ENCODE results near the gene PTPN6. TPM values are rescaled to one million over a fixed set of nuclear protein-coding genes. Genes with fewer than 3 reads are reported as not detected.

The PTPN6 gene
- total and polyA plus RNA-seq, 2 donors (not counting 1 experiment from before 2014, with no cell fraction given) = 0.06 TPM; not detected in 1

DNA sequence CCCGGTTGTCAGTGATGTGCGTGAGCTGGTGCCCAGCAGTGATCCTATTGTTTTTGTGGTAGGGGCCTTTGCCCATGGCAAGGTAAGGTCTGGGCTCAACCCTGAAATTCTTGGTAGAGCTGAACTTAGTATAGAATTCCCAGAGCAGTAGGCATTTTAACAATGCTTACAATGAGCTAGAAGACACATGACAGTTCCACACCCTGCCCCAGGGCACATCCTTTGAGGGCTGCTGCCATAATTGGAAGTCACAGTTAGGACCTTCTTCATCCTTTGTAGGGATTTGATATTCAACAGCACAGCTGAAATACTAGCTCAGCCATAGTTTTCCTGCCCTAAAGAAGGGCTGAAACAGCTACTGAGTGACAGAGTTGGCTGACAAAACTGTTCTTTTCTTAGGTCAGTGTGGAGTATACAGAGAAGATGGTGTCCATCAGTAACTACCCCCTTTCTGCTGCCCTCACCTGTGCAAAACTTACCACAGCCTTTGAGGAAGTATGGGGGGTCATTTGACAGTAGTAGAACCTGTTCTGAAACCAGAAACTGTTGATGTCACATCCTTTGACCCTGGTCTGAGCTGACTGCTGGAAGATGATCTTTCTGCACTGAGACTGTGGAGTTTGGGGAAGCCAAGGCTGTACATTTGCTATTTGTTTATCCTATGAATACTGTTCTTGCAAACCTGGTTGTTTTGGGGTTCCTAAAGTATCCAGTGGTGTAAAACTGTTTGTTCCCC lies 24.3 kb downstream of the PTPN6 start:
- Histone ChIP-seq H3K36me3 (ENCODE audit: control insufficient read depth, insufficient read depth, low read length) (peaks cover 21% of the 10 kb centered on the region), H3K4me2 (ENCODE audit: extremely low read depth, insufficient read depth, low read length) (no peak overlapping the region), H3K4me3 (replicated peaks in 1 of 4; ENCODE audit: control extremely low read depth in 1 of 4, insufficient read depth in 1 of 4, low read depth in 3 of 4, low read length in 4 of 4) (no peak overlapping the region), H3K27me3 (ENCODE audit: control insufficient read depth, insufficient read depth, low read length) (no peaks in the 10 kb centered on the region), H3K27ac (ENCODE audit: insufficient read depth, low read length) (no peak overlapping the region), H3K79me2 (ENCODE audit: control insufficient read depth, insufficient read depth, low read length) (peaks cover 22% of the 10 kb centered on the region), H3K4me1 (ENCODE audit: control insufficient read depth, extremely low read depth, insufficient read depth, low read length) (no peaks in the 10 kb centered on the region), H4K20me1 (ENCODE audit: control insufficient read depth, extremely low read depth, insufficient read depth, low read length) (no peaks in the 10 kb centered on the region), H2AFZ (ENCODE audit: low read length) (no peak overlapping the region), H3K9me3 (ENCODE audit: control insufficient read depth, insufficient read depth, low read depth, low read length) (no peaks in the 10 kb centered on the region), H3K9ac (ENCODE audit: insufficient read depth, low read length) (no peak overlapping the region)
- no peak for DNase-seq (ENCODE audit: low read depth in 2 of 2)
- TF ChIP-seq, protein P1, sequence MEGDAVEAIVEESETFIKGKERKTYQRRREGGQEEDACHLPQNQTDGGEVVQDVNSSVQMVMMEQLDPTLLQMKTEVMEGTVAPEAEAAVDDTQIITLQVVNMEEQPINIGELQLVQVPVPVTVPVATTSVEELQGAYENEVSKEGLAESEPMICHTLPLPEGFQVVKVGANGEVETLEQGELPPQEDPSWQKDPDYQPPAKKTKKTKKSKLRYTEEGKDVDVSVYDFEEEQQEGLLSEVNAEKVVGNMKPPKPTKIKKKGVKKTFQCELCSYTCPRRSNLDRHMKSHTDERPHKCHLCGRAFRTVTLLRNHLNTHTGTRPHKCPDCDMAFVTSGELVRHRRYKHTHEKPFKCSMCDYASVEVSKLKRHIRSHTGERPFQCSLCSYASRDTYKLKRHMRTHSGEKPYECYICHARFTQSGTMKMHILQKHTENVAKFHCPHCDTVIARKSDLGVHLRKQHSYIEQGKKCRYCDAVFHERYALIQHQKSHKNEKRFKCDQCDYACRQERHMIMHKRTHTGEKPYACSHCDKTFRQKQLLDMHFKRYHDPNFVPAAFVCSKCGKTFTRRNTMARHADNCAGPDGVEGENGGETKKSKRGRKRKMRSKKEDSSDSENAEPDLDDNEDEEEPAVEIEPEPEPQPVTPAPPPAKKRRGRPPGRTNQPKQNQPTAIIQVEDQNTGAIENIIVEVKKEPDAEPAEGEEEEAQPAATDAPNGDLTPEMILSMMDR (conservative IDR thresholded peaks at IDR 0.05 in 1 of 2, IDR thresholded peaks at IDR 0.05 in 1 of 2; ENCODE audit: low read depth in 1 of 2, low read length in 2 of 2) = no peak
- TF ChIP-seq EZH2 (IDR thresholded peaks at IDR 0.05; ENCODE audit: low read length, missing control alignments) = no peak

DNA sequence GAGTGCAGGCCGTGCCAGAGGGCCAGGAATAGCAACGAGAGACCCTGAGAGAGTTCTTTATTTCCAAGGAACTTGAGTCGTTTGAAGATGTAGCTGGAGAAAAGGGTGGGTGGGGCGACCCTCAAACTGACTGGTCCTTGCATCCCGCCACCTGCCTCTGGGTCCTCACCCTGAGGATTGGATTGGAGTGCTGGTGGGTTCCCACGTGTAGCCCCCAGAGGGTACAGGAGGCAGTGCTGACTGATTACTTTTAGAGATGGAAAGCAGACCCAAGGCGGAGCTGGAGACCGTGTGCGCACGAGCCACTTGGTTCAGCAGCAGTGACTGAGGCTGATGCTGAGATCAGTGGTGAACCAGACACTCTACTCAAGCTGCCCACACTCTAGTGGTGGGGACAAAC lies 26.5 kb downstream of the PTPN6 start:
- Histone ChIP-seq H3K9ac (ENCODE audit: insufficient read depth, low read length) (no peak overlapping the region), H2AFZ (ENCODE audit: low read length) (no peak overlapping the region), H3K79me2 (ENCODE audit: control insufficient read depth, insufficient read depth, low read length) (peaks cover 4% of the 10 kb centered on the region), H3K4me3 (replicated peaks in 1 of 4; ENCODE audit: control extremely low read depth in 1 of 4, insufficient read depth in 1 of 4, low read depth in 3 of 4, low read length in 4 of 4) (no peak overlapping the region), H3K36me3 (ENCODE audit: control insufficient read depth, insufficient read depth, low read length) (peaks cover 23% of the 10 kb centered on the region), H4K20me1 (ENCODE audit: control insufficient read depth, extremely low read depth, insufficient read depth, low read length) (no peaks in the 10 kb centered on the region), H3K4me1 (ENCODE audit: control insufficient read depth, extremely low read depth, insufficient read depth, low read length) (no peaks in the 10 kb centered on the region), H3K27ac (ENCODE audit: insufficient read depth, low read length) (no peak overlapping the region), H3K4me2 (ENCODE audit: extremely low read depth, insufficient read depth, low read length) (no peak overlapping the region), H3K9me3 (ENCODE audit: control insufficient read depth, insufficient read depth, low read depth, low read length) (no peaks in the 10 kb centered on the region), H3K27me3 (ENCODE audit: control insufficient read depth, insufficient read depth, low read length) (no peaks in the 10 kb centered on the region)
- DNase-seq (ENCODE audit: low read depth in 2 of 2) = no peak
- TF ChIP-seq, protein P1 (conservative IDR thresholded peaks at IDR 0.05 in 1 of 2, IDR thresholded peaks at IDR 0.05 in 1 of 2; ENCODE audit: low read depth in 1 of 2, low read length in 2 of 2) = no peak
- TF ChIP-seq EZH2 (IDR thresholded peaks at IDR 0.05; ENCODE audit: low read length, missing control alignments) = no peak

DNA sequence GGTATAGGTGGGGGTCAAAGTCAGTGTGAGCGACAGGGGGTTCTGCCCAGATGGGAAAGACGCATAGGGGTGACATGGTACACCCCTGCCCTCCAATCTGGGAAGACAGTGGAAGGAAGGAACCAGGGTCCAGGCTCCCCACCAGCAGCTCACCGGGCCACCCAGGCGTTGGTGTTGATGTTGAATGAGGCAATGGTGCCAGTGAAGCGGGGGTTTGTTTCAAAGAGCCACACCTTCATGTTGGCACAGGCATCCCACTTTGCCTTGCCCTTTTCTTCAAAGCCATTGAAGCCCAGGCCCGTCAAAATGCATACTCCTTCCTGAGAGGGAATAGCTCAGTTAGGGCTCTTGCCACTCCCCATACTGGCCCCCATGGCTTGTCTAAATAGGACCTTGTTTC lies 27.0 kb downstream of the PTPN6 start:
- Histone ChIP-seq H2AFZ (ENCODE audit: low read length) (no peak overlapping the region), H3K36me3 (ENCODE audit: control insufficient read depth, insufficient read depth, low read length) (peaks cover 23% of the 10 kb centered on the region)
- TF ChIP-seq EZH2 (IDR thresholded peaks at IDR 0.05; ENCODE audit: low read length, missing control alignments) = no peak
- TF ChIP-seq, protein P1 (conservative IDR thresholded peaks at IDR 0.05 in 1 of 2, IDR thresholded peaks at IDR 0.05 in 1 of 2; ENCODE audit: low read depth in 1 of 2, low read length in 2 of 2) = no peak

More for the DNA sequence above, 27.0 kb downstream of the PTPN6 start:
- H3K9me3 ChIP-seq (ENCODE audit: control insufficient read depth, insufficient read depth, low read depth, low read length) = no peaks in the 10 kb centered on the region
- no peaks in the 10 kb centered on the region for H3K79me2 ChIP-seq (ENCODE audit: control insufficient read depth, insufficient read depth, low read length)
- H4K20me1 ChIP-seq (ENCODE audit: control insufficient read depth, extremely low read depth, insufficient read depth, low read length) = no peaks in the 10 kb centered on the region
- DNase-seq (ENCODE audit: low read depth in 2 of 2) = no peak
- H3K4me2 ChIP-seq (ENCODE audit: extremely low read depth, insufficient read depth, low read length) = no peak overlapping the region
- no peak overlapping the region for H3K27ac ChIP-seq (ENCODE audit: insufficient read depth, low read length)
- H3K4me3 ChIP-seq (replicated peaks in 1 of 4; ENCODE audit: control extremely low read depth in 1 of 4, insufficient read depth in 1 of 4, low read depth in 3 of 4, low read length in 4 of 4) = no peak overlapping the region
- no peaks in the 10 kb centered on the region for H3K27me3 ChIP-seq (ENCODE audit: control insufficient read depth, insufficient read depth, low read length)
- no peaks in the 10 kb centered on the region for H3K4me1 ChIP-seq (ENCODE audit: control insufficient read depth, extremely low read depth, insufficient read depth, low read length)
- no peak overlapping the region for H3K9ac ChIP-seq (ENCODE audit: insufficient read depth, low read length)

Measured in fibroblast of lung (primary cell).